ENCODE data around the gene CADPS. TPM values are rescaled to one million over a fixed set of nuclear protein-coding genes. Genes with fewer than 3 reads are reported as not detected.

CADPS gene
- polyA plus RNA-seq, 1 donor from 2014 or later: 118 TPM

GRCh38 chr3:62539762-62540161, 335.5 kb downstream of the CADPS start:
- TF ChIP-seq REST (IDR thresholded peaks at IDR 0.05; ENCODE audit: borderline replicate concordance): no peak
- Histone ChIP-seq H3K4me3 (ENCODE audit: low read length) (no peak overlapping the region), H3K27ac (ENCODE audit: low read length) (no peak overlapping the region), H3F3A (ENCODE audit: insufficient read depth, low read length, poor library complexity, severe bottlenecking) (no peaks in the 10 kb centered on the region), H2AFZ (ENCODE audit: low read depth, low read length) (no peak overlapping the region), H3K9me3 (ENCODE audit: low read length) (no peaks in the 10 kb centered on the region), H3K36me3 (ENCODE audit: insufficient read depth, low read length) (no peaks in the 10 kb centered on the region), H3K79me2 (replicated peaks; ENCODE audit: insufficient read depth, low read length) (no peaks in the 10 kb centered on the region), H3K9me2 (ENCODE audit: insufficient read depth, low read length) (no peaks in the 10 kb centered on the region), H4K20me1 (ENCODE audit: insufficient read depth) (no peaks in the 10 kb centered on the region), H3K4me2 (ENCODE audit: low read length) (no peak overlapping the region), H3K27me3 (ENCODE audit: insufficient read depth, low read depth, low read length) (no peaks in the 10 kb centered on the region), H3K9ac (ENCODE audit: low read length) (no peak overlapping the region)

- H3K4me2 ChIP-seq (ENCODE audit: low read length): no peak overlapping the region
- H3K4me3 ChIP-seq (ENCODE audit: low read length): no peak overlapping the region
Observed at GRCh38 chr3:62538691-62539356, 336.4 kb downstream of the CADPS start.

More at GRCh38 chr3:62538691-62539356, 336.4 kb downstream of the CADPS start:
- Histone ChIP-seq H3K27me3 (ENCODE audit: insufficient read depth, low read depth, low read length) (no peaks in the 10 kb centered on the region), H3K79me2 (replicated peaks; ENCODE audit: insufficient read depth, low read length) (no peaks in the 10 kb centered on the region), H3K27ac (ENCODE audit: low read length) (no peak overlapping the region), H3F3A (ENCODE audit: insufficient read depth, low read length, poor library complexity, severe bottlenecking) (no peaks in the 10 kb centered on the region), H3K36me3 (ENCODE audit: insufficient read depth, low read length) (no peaks in the 10 kb centered on the region), H3K9ac (ENCODE audit: low read length) (no peak overlapping the region), H3K9me3 (ENCODE audit: low read length) (no peaks in the 10 kb centered on the region), H2AFZ (ENCODE audit: low read depth, low read length) (no peak overlapping the region), H4K20me1 (ENCODE audit: insufficient read depth) (no peaks in the 10 kb centered on the region), H3K9me2 (ENCODE audit: insufficient read depth, low read length) (no peaks in the 10 kb centered on the region)
- TF ChIP-seq EZH2 (IDR thresholded peaks at IDR 0.05; ENCODE audit: borderline replicate concordance, insufficient read depth, low read length, poor library complexity, severe bottlenecking) (no peak), RAD21 (conservative IDR thresholded peaks at IDR 0.05) (no peak), EP300 (conservative IDR thresholded peaks at IDR 0.05; ENCODE audit: poor library complexity, severe bottlenecking) (no peak), POLR2AphosphoS5 (IDR thresholded peaks at IDR 0.05) (no peak), SMC3 (conservative IDR thresholded peaks at IDR 0.05; ENCODE audit: poor library complexity) (no peak), TAF1 (IDR thresholded peaks at IDR 0.05; ENCODE audit: low read depth) (no peak), REST (IDR thresholded peaks at IDR 0.05; ENCODE audit: borderline replicate concordance) (no peak), MXI1 (conservative IDR thresholded peaks at IDR 0.05; ENCODE audit: poor library complexity, severe bottlenecking) (no peak), CTCF (IDR thresholded peaks at IDR 0.05; ENCODE audit: poor library complexity, severe bottlenecking) (no peak)

Measured in neural cell (in vitro differentiated cells).